ENCODE measurements around the gene ATXN7L1.

The ATXN7L1 gene

GRCh38 chr7:105648561-105649401 lies 227.6 kb downstream of the ATXN7L1 start:
- DNase-seq (ENCODE audit: low read depth in 2 of 2): no peak

DNA sequence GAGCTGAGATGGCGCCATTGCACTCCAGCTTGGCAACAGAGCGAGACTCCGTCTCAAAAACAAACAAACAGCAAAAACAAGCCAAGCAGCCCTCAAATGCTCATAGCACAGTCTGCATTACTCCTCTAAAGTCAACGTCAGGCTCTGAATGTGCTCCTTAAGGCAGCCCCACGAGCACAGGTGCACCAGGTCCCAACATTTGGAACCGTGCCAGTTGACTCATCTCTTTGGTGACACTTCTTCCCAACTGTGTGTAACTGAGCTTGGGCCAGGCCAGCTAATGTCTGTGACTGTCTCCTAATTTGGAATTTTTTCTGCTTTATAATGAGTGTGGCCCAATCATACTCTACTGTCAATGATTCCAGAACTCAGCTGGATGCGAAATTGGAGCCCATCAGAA lies 228.8 kb downstream of the ATXN7L1 start:
- no peak for DNase-seq (ENCODE audit: low read depth in 2 of 2)

DNA sequence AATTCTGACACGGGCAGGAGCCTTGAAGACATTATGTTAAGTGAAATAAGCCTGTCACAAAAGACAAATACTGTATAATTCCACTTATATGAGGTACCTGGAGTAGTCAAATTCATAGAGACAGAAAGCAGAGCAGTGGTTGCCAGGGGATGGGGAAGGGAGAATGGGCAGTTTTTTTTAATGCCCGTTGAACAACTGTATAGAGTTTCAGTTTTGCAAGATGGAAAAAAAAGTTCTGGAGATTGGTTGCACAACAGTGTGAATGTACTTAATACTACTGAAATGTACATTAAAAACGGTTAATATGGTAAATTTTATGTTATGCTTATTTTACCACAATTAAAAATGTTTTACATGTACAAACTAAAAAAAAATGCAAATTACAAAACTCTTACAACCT lies 231.5 kb downstream of the ATXN7L1 start:
- no peak for DNase-seq (ENCODE audit: low read depth in 2 of 2)

- no peak for DNase-seq (ENCODE audit: low read depth in 2 of 2)
Measured at GRCh38 chr7:105643851-105644250, 232.5 kb downstream of the ATXN7L1 start.

- DNase-seq (ENCODE audit: low read depth in 2 of 2): no peak
Measured at GRCh38 chr7:105643384-105643783, 233.0 kb downstream of the ATXN7L1 start.

- DNase-seq (ENCODE audit: low read depth in 2 of 2): no peak
Measured at GRCh38 chr7:105642264-105642663, 234.1 kb downstream of the ATXN7L1 start.

- no peak for DNase-seq (ENCODE audit: low read depth in 2 of 2)
Measured at GRCh38 chr7:105640956-105641810, 235.2 kb downstream of the ATXN7L1 start.

GRCh38 chr7:105639667-105640493 lies 236.5 kb downstream of the ATXN7L1 start:
- DNase-seq (ENCODE audit: low read depth in 2 of 2): no peak

GRCh38 chr7:105638902-105639495 lies 237.4 kb downstream of the ATXN7L1 start:
- DNase-seq (ENCODE audit: low read depth in 2 of 2): no peak

- DNase-seq (ENCODE audit: low read depth in 2 of 2): no peak
Measured at GRCh38 chr7:105638334-105638733, 238.1 kb downstream of the ATXN7L1 start.

GRCh38 chr7:105637755-105638154 lies 238.6 kb downstream of the ATXN7L1 start:
- no peak for DNase-seq (ENCODE audit: low read depth in 2 of 2)

DNA sequence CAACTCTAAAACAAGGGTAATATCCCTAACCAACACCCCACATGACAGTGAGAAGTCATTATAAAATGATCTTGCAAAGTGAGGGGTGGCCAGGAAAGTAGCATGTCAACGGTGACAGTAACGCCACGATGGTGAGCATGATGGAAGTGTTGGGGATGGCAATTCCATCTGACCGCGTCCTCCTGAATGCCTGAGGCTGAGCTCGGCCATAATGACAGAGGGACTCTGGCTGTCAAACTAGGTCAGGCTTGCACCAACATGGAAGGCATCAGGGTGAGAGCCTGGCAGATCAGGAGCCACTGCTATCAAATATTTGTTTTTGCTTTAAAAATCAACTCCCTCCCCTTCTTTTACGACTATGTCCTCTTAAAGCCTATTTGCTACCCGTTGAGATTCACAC lies 239.4 kb downstream of the ATXN7L1 start:
- no peak for DNase-seq (ENCODE audit: low read depth in 2 of 2)

GRCh38 chr7:105635197-105635596 lies 241.2 kb downstream of the ATXN7L1 start:
- DNase-seq (ENCODE audit: low read depth in 2 of 2): no peak

- DNase-seq (ENCODE audit: low read depth in 2 of 2): no peak
Measured at GRCh38 chr7:105625986-105626385, 250.4 kb downstream of the ATXN7L1 start.

DNA sequence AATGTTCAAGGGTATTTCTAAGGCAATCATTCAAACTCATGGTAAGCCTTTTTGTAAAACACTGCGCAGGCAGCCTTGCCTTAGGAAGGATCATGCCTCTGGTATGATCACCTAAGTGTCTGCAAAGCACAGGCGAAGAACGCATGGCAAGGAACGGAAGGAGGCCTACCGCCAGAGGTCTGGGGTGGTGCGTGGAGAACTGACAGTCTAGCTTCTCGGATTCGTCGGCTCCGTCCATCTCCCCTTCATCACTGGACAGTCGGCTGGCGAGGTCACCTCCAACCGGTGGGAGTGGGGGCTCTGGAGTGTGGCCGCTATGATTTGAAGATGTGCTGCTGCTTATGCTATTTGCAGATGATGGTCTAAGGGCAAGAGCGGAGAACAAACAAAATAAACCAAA lies 252.5 kb downstream of the ATXN7L1 start:
- no peak for DNase-seq (ENCODE audit: low read depth in 2 of 2)

GRCh38 chr7:105623378-105623777 lies 253.0 kb downstream of the ATXN7L1 start:
- DNase-seq (ENCODE audit: low read depth in 2 of 2): no peak

DNA sequence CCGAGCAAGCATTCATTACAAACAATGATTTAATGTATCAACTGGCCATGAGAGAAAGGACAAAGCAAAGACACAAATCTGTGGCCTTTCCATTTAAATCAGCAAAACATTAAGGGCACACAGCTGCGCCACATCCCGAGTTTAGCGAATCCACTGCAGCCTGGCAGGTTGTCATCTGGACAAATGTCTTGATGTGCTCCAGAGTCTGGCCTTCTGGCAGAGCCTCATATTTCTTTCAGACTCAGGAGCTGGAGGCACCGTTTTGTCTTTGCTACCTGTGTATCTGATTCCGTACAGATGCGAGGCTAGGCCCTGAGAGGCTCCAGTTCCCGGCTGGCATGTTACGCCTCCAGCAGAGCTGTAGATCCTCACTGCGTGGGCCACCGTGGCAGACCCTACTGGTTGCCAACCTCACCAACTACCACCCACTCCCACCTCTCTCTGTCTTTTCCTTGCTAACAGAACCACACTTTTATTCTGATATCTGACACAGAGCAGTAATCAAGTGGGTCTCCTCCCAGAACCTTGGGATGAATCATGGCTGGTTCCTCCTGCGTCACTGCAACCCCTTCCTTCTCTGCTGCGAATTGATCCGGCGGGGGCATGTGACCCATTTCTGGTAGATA lies 254.2 kb downstream of the ATXN7L1 start:
- DNase-seq (ENCODE audit: low read depth in 2 of 2): no peak

GRCh38 chr7:105621617-105622016 lies 254.8 kb downstream of the ATXN7L1 start:
- no peak for DNase-seq (ENCODE audit: low read depth in 2 of 2)

DNA sequence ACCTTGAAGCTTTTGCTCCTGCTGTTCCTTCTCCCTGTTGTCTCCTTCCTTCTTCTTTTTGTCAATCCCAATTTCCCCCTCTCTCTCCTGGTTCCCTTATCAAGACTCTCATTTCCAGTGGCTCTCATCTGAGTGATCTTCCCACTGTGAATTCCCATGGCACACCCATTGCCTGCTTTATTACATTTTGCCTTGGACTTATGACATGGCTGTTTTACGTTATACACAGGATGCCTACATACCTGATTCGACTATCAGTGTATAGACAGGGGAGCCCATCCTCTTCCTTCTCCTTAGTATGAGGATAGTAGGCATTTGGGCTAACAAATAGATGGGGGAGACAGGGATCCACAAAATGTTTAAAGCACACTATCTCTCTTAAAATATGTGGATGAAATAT lies 255.2 kb downstream of the ATXN7L1 start:
- no peak for DNase-seq (ENCODE audit: low read depth in 2 of 2)

- DNase-seq (ENCODE audit: low read depth in 2 of 2): no peak
Measured at GRCh38 chr7:105619590-105619989, 256.8 kb downstream of the ATXN7L1 start.

- DNase-seq (ENCODE audit: low read depth in 2 of 2): no peak
Measured at GRCh38 chr7:105618016-105618296, 258.4 kb downstream of the ATXN7L1 start.
